SK-N-SH (cell line): Measurements from ENCODE around the gene GFI1B.

Experiments
- CTCF ChIP-seq: fragments of 200-600 bp; sonication (generic); IDR thresholded peaks from 2 replicates; pipeline ENCODE4 v1.6.1; 2017; ENCODE audit warnings: antibody characterized with exemption, mild to moderate bottlenecking, moderate library complexity
- ELF1 ChIP-seq: IDR thresholded peaks from 2 replicates; pipeline ENCODE4 v1.4.0; 2012

- TF ChIP-seq CTCF (no peak), ELF1 (no peak)
Measured at GRCh38 chr9:133035669-133036068, 57.2 kb downstream of the GFI1B start.
